HepG2 (cell line): ENCODE results near the gene COLEC12. TPM values are rescaled to one million over a fixed set of nuclear protein-coding genes. Genes with fewer than 3 reads are reported as not detected.

ENCODE experiments used
- ATAC-seq: fragments of 200-7000 bp; cut with Tn5 transposase; 3 replicates; pipeline ENCODE4 v1.9.1; 2020; ENCODE audit warnings: mild to moderate bottlenecking, moderate library complexity
- BruUV-seq: library from RNA; stranded (reverse); fragments of 400-500 nt; replicated peaks from 2 replicates; lab custom pipeline; 2021; lab: Mats Ljungman, UMichigan
- CTCF ChIA-PET: fragments of 300-600 bp; formaldehyde crosslinking; extraction: SDS; loops from one replicate; lab custom pipeline; 2021; ENCODE audit warnings: low total read pairs, inconsistent platforms, low intra/inter-chr PET ratio; lab: Yijun Ruan, JAX
- POLR2A ChIA-PET: fragments of 350-600 bp; sonication (Branson Sonifier 250); formaldehyde crosslinking; loops from one replicate; lab custom pipeline; 2020; ENCODE audit warnings: antibody characterized with exemption, inconsistent platforms; lab: Yijun Ruan, JAX
- DNase-seq: peaks from one replicate; pipeline ENCODE4 v3.0.0-alpha.2; 2015; ENCODE audit warnings: low spot score
- FAIRE-seq: peaks from 3 replicates; lab custom pipeline; 2011; peaks lifted over from hg19 to GRCh38; lab: Jason Lieb, UNC
- H2AFZ ChIP-seq: one replicate; pipeline ENCODE4 v1.6.1; 2011; ENCODE audit warnings: low read length, inconsistent platforms
- H3K27ac ChIP-seq: fragments of 300-600 bp; 3 replicates; pipeline ENCODE4 v1.8.0; 2011; ENCODE audit warnings: mixed run types, mild to moderate bottlenecking, mixed read lengths, low read length, inconsistent platforms; ENCODE audit not compliant: insufficient read depth; ENCODE audit errors: extremely low read length
- H3K27me3 ChIP-seq, 2 experiments: fragments of 200-600 bp in 1 of 2; 2 replicates in 1 of 2; 3 replicates in 1 of 2; pipeline versions ENCODE4 v1.6.0 to v1.8.0; 2011; ENCODE audit warnings: low read length in 2 of 2, mild to moderate bottlenecking in 2 of 2, moderate library complexity in 2 of 2, inconsistent platforms in 1 of 2; ENCODE audit not compliant: insufficient read depth in 2 of 2, control insufficient read depth in 1 of 2
- H3K36me3 ChIP-seq, 2 experiments: fragments of 200-600 bp in 1 of 2; replicated peaks in 1 of 2; 2 replicates in 1 of 2; 3 replicates in 1 of 2; pipeline versions ENCODE4 v1.5.1 to v1.8.0; 2011; ENCODE audit warnings: low read length in 2 of 2, inconsistent platforms in 1 of 2; ENCODE audit not compliant: insufficient read depth in 2 of 2, control insufficient read depth in 1 of 2
- H3K4me1 ChIP-seq: 2 replicates; pipeline ENCODE4 v1.5.1; 2012; ENCODE audit warnings: low read length, inconsistent platforms; ENCODE audit not compliant: insufficient read depth
- H3K4me2 ChIP-seq: 2 replicates; pipeline ENCODE4 v1.6.0; 2011; ENCODE audit warnings: low read depth, low read length, inconsistent platforms
- H3K4me3 ChIP-seq, 3 experiments: fragments of 200-600 bp in 1 of 3; sonication (generic), shearing (Covaris generic) in 1 of 3; replicated peaks in 1 of 3; 2 replicates each; pipeline ENCODE4 v1.5.1; 2011 to 2016; ENCODE audit warnings: low read length in 3 of 3, inconsistent platforms in 2 of 3, low read depth in 2 of 3, mild to moderate bottlenecking in 2 of 3, control low read depth in 1 of 3, mixed read lengths in 1 of 3; ENCODE audit not compliant: insufficient read depth in 1 of 3
- H3K79me2 ChIP-seq: one replicate; pipeline ENCODE4 v1.6.1; 2011; ENCODE audit warnings: low read length, inconsistent platforms; ENCODE audit not compliant: insufficient read depth
- H3K9ac ChIP-seq: 2 replicates; pipeline ENCODE4 v1.6.0; 2011; ENCODE audit warnings: mild to moderate bottlenecking, low read depth, low read length, inconsistent platforms; ENCODE audit not compliant: insufficient read depth
- H3K9me3 ChIP-seq: 2 replicates; pipeline ENCODE4 v1.5.1; 2012; ENCODE audit warnings: mild to moderate bottlenecking, low read length
- H4K20me1 ChIP-seq: 2 replicates; pipeline ENCODE4 v1.6.0; 2011; ENCODE audit warnings: inconsistent platforms, mild to moderate bottlenecking, low read length, moderate library complexity; ENCODE audit not compliant: insufficient read depth
- FOXO1 ChIP-seq: sonication (generic); formaldehyde crosslinking; IDR thresholded peaks from 2 replicates; pipeline ENCODE4 v1.4.0; 2020; ENCODE audit warnings: missing genetic modification reagents
- FOXP4 ChIP-seq: sonication (generic); formaldehyde crosslinking; IDR thresholded peaks from 2 replicates; pipeline ENCODE4 v1.4.0; 2020; ENCODE audit warnings: missing genetic modification reagents
- PAWR ChIP-seq: sonication (generic); formaldehyde crosslinking; IDR thresholded peaks from 2 replicates; pipeline ENCODE4 v1.4.0; 2020; ENCODE audit warnings: missing genetic modification reagents, mild to moderate bottlenecking, borderline replicate concordance
- ZNF574 ChIP-seq: sonication (generic); formaldehyde crosslinking; IDR thresholded peaks from 2 replicates; pipeline ENCODE4 v1.4.0; 2020; ENCODE audit warnings: missing genetic modification reagents
- WGBS: methylation state at CpG from one replicate; pipeline ENCODE4 v1.1.6; 2017; ENCODE audit warnings: low lambda C conversion rate; 5-methylcytosine and 5-hydroxymethylcytosine counted together
- in situ Hi-C: cut with HindIII; loops from 2 replicates; pipeline ENCODE4 v1.10.0; 2017; ENCODE audit warnings: low pct_unique_long_range_greater_than_20kb; ENCODE audit not compliant: extremely low pct_ligation_motif_present
- intact Hi-C: fragments of 100-400 bp; cut with micrococcal nuclease; formaldehyde crosslinking; loops from one replicate; pipeline ENCODE4 v1.10.0; 2022; ENCODE audit not compliant: unreplicated experiment
- polyA plus RNA-seq, 8 experiments: library from polyadenylated mRNA; depleted of rRNA in 3 of 8; stranded (reverse) in 7 of 8; unstranded in 1 of 8; fragments of >200 nt; fragmentation: Illumina TruSeq in 4 of 8; extraction: Trizol in 4 of 8; gene quantifications; 2 replicates each; pipeline versions ENCODE4 v1.2.1 to v1.2.3, GENCODE V29; 2011 to 2016; ENCODE audit warnings: low read depth in 4 of 8, missing spikeins in 1 of 8, mixed read lengths in 1 of 8; ENCODE audit not compliant: insufficient read depth in 1 of 8
- total RNA-seq, 5 experiments: library from RNA; depleted of rRNA; stranded (reverse); fragments of >200 nt; fragmentation: Illumina TruSeq; extraction: Trizol; gene quantifications; 2 replicates each; pipeline ENCODE4 v1.2.3, GENCODE V29; 2016; ENCODE audit warnings: low read depth in 1 of 5

Gene COLEC12
- total and polyA plus RNA-seq, 2 of the 13 experiments (the other 11 are each of a cell fraction or from before 2014, with no cell fraction given) = 0.02 to 0.11 TPM

GRCh38 chr18:490624-491023 is 9.9 kb downstream of the COLEC12 start:
- ATAC-seq (no peak), FAIRE-seq (no peak), DNase-seq (no peak)
- 52% methylated on average over 4 of the region's 4 CpGs for WGBS
- no peak overlapping the region for H3K9ac ChIP-seq
- H3K27ac ChIP-seq = no peak overlapping the region
- ChIA-PET POLR2A (no interaction called here), CTCF (no interaction called here)
- no TSS peak for BruUV-seq
- H3K9me3 ChIP-seq = no peaks in the 10 kb centered on the region
- H2AFZ ChIP-seq = no peak overlapping the region
- no peaks in the 10 kb centered on the region for H3K36me3 ChIP-seq
- H3K4me2 ChIP-seq = no peak overlapping the region; the same call in 1 of the 2 replicates
- intact Hi-C loops (no loop called here), in situ Hi-C loops (no loop called here)
- no peaks in the 10 kb centered on the region for H4K20me1 ChIP-seq
- TF ChIP-seq FOXO1 (CRISPR knock-in tag) = no peak
- no peak for TF ChIP-seq ZNF574 (CRISPR knock-in tag)
- TF ChIP-seq PAWR (CRISPR knock-in tag) = no peak
- TF ChIP-seq FOXP4 (CRISPR knock-in tag) = no peak
- peaks cover 42% of the 10 kb centered on the region for H3K4me1 ChIP-seq
- H3K4me3 ChIP-seq = no peak overlapping the region
- 0 out of 5 replicates have a peak, but pooled peaks cover 0 to 7% of the 10 kb centered on the region in 2 experiments for H3K27me3 ChIP-seq
- no peaks in the 10 kb centered on the region for H3K79me2 ChIP-seq
